Upper lobe of left lung (tissue), 6 donors: ENCODE measurements around the gene ELOA. TPM values are rescaled to one million over a fixed set of nuclear protein-coding genes. Genes with fewer than 3 reads are reported as not detected.

Experiments
- ATAC-seq, 2 donors: fragments of 200-7000 bp; cut with Tn5 transposase; one replicate each; pipeline ENCODE4 v1.9.1; 2022; ENCODE audit warnings: mild to moderate bottlenecking in 2 of 2, moderate library complexity in 2 of 2; ENCODE audit not compliant: low FRiP score in 2 of 2
- DNase-seq, 2 donors: peaks; one replicate each; pipeline ENCODE4 v3.0.0-alpha.2; 2019 to 2020
- H3K27ac ChIP-seq, 4 donors: fragments of 200-600 bp; sonication (generic); one replicate each; pipeline ENCODE4 v1.5.1; 2016 to 2019
- H3K27me3 ChIP-seq, 4 donors: fragments of 200-600 bp; sonication (generic); one replicate each; pipeline ENCODE4 v1.5.1; 2017 to 2019
- H3K36me3 ChIP-seq, 4 donors: fragments of 200-600 bp; sonication (generic); one replicate each; pipeline ENCODE4 v1.5.1; 2016 to 2019
- H3K4me1 ChIP-seq, 4 donors: fragments of 200-600 bp; sonication (generic); one replicate each; pipeline ENCODE4 v1.5.1; 2018 to 2019
- H3K4me3 ChIP-seq, 4 donors: fragments of 200-600 bp; sonication (generic); one replicate each; pipeline ENCODE4 v1.5.1; 2017 to 2019; ENCODE audit warnings: mild to moderate bottlenecking in 2 of 4, moderate library complexity in 1 of 4
- H3K9me3 ChIP-seq, 4 donors: fragments of 200-600 bp; sonication (generic); one replicate each; pipeline ENCODE4 v1.5.1; 2018 to 2019
- CTCF ChIP-seq, 6 experiments: fragments of 450-650 bp in 4 of 6; fragments of 200-600 bp in 2 of 6; sonication (generic) in 2 of 6; IDR thresholded peaks; one replicate each; pipeline ENCODE4 v1.5.1; 2016 to 2019; ENCODE audit warnings: antibody characterized with exemption in 6 of 6
- EP300 ChIP-seq, 4 donors: sonication (generic); formaldehyde crosslinking; IDR thresholded peaks; one replicate each; pipeline ENCODE4 v1.5.1; 2017; ENCODE audit warnings: antibody characterized with exemption in 4 of 4, control low read depth in 2 of 4
- POLR2A ChIP-seq, 4 donors: fragments of 450-650 bp; IDR thresholded peaks; one replicate each; pipeline ENCODE4 v1.5.1; 2016 to 2017; ENCODE audit warnings: antibody characterized with exemption in 4 of 4, mild to moderate bottlenecking in 2 of 4
- POLR2AphosphoS5 ChIP-seq, 2 donors: sonication (generic); formaldehyde crosslinking; IDR thresholded peaks; one replicate each; pipeline ENCODE4 v1.5.1; 2017; ENCODE audit warnings: antibody characterized with exemption in 2 of 2
- WGBS, 2 donors: methylation state at CpG; one replicate each; pipeline ENCODE4 v1.1.5; 2017 to 2018; 5-methylcytosine and 5-hydroxymethylcytosine counted together
- total RNA-seq, 6 donors: library from RNA; depleted of rRNA in 4 of 6; stranded (reverse); fragments of >200 nt in 4 of 6; gene quantifications; one replicate each; pipeline versions ENCODE4 v1.1.0 to v1.2.1, GENCODE V29; 2016 to 2021
- donor health status: DM: no; HTN: no; CAD: no; lungs with moderate emphysema.
- donor health status: DM: no; HTN: yes; CAD: no; lungs with severe emphysema.

The ELOA gene
- total RNA-seq, 6 donors from 2014 or later: 43.2 to 71.2 (median 59.0) TPM

DNA sequence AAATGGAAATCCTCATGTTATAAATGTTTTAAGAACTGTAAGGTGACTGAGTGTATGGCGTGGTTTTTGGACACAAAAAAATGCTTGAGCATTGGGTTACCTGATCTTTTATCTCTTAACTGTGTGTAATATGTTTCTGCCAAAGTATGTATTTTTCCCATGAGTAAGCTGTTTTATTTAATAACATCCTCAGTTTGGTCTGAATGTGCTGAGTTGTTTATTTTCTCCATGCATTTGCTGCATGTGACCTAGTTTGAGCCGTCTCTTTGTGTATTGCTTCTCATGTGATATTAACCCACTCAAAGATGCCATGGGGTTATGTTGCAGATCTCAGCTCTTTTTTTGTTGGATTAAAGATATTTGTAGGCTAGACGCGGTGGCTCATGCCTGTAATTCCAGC lies 41.6 kb downstream of the ELOA start:
- DNase-seq (no peak), ATAC-seq (no peak)
- H3K36me3 ChIP-seq: peaks cover 16 to 82% (median 27%) of the 10 kb centered on the region in 4 donors
- H3K4me1 ChIP-seq: peaks cover 0 to 10% (median 5%) of the 10 kb centered on the region in 4 donors
- 86 to 90% methylated on average over 4 of the region's 4 CpGs for WGBS, 2 donors
- H3K9me3 ChIP-seq: no peaks in the 10 kb centered on the region
- no peak for TF ChIP-seq POLR2A (IDR thresholded peaks at IDR 0.05)
- TF ChIP-seq POLR2AphosphoS5 (IDR thresholded peaks at IDR 0.05): no peak
- no peak for TF ChIP-seq CTCF (IDR thresholded peaks at IDR 0.05)
- TF ChIP-seq EP300 (IDR thresholded peaks at IDR 0.05): no peak
- no peaks in the 10 kb centered on the region for H3K27me3 ChIP-seq
- no peak overlapping the region for H3K4me3 ChIP-seq
- H3K27ac ChIP-seq: no peak overlapping the region

DNA sequence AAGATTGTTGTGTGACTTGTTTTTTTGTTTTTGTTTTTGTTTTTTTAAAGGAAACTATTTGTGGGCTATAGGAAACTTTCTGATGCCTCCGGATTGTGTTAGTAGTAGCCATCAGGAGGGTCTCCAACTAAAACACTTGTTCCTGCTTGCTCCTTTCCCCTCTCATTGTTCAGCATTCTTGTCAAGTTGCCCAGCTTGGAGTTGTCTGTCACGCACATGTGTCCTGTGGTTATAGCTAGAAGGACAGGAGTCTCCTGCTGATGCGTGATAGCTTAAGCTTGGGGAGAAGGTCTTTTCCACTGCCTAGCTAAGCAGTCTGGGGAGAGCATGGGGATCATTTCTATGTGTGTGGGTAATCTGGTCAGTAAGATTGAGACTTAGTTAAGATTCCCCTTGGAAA lies 44.4 kb downstream of the ELOA start:
- Histone ChIP-seq H3K36me3 (peaks cover 16 to 60% (median 26%) of the 10 kb centered on the region in 4 donors), H3K4me1 (peaks cover 15 to 21% (median 19%) of the 10 kb centered on the region in 4 donors), H3K4me3 (no peak overlapping the region), H3K27me3 (no peaks in the 10 kb centered on the region), H3K27ac (no peak overlapping the region), H3K9me3 (no peaks in the 10 kb centered on the region)
- WGBS, 2 donors: 87 to 89% methylated on average over 3 of the region's 3 CpGs
- ATAC-seq (no peak), DNase-seq (no peak)
- TF ChIP-seq POLR2AphosphoS5 (IDR thresholded peaks at IDR 0.05) (no peak), EP300 (IDR thresholded peaks at IDR 0.05) (no peak), CTCF (IDR thresholded peaks at IDR 0.05) (no peak), POLR2A (IDR thresholded peaks at IDR 0.05) (no peak)

DNA sequence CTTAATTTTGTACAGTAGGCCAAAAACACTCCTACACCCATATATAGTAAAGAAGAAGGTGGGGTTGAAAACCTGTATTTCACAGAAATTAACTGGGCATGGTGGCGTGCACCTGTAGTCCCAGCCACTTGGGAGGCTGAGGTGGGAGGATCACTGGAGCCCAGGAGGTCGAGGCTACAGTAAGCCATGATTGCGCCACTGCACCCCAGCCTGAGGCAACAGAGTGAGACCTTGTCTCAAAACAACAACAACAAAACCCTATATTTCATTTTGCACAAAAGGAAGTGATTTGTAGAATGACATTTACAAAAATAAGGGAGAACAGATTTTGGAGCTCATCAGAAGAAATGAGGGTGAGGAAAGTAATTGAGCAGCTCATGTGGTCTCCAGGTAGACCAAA lies 45.4 kb downstream of the ELOA start:
- TF ChIP-seq POLR2AphosphoS5 (IDR thresholded peaks at IDR 0.05): no peak
- no peak for TF ChIP-seq CTCF (IDR thresholded peaks at IDR 0.05)
- no peak for TF ChIP-seq EP300 (IDR thresholded peaks at IDR 0.05)
- no peak for TF ChIP-seq POLR2A (IDR thresholded peaks at IDR 0.05)

DNA sequence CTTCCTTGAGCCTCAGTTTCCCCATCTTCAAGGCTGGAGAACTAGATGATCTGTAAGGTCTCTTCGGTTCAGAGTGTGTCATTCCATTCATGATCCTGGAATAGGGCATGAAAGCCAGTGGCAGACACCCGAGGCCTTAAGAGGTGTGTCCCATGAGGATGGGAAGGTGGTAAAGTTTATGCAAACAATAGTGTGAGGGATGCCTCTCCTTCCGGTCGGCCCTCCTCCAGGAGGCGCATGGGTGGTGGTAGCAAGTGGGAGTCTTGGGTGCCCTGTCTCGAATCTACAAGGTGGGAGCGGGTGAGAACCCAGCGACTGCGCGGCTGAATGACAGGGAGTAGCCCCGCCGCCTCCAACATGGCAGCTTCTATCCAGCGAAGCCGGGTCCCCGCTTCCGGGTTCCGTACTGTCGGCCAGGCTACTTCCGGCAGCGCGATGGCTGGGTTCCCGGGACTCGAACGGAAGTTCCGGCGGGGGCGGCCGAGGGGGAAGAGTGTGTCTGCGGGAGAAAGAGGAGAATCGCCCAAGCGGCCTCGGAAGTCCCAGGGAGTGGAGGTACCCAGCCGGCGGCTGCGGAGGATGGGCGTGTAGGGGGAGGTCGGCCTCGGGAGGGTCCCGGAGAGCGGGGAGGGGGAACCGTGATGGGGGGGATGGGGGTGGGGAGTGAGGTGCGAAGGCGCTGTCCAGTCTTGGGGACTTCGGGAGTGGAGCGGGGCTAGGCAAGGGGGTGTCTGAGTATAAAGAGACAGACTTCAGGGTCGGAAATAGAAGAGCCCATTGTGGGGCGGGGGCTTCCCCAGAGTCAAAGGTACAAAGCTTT lies 47.6 kb downstream of the ELOA start, which contains the start of gene LYPLA2:
LYPLA2 (plus strand) TSS at position 450 of the 820 bp plus-strand sequence. CDS start 1,538 bp downstream, outside the sequence.
- Histone ChIP-seq H3K27ac (peak within 1 kb of the TSS; percentile 64 to 88 (median 83)), H3K4me3 (peak within 1 kb of the TSS; percentile 58 to 89 (median 78)), H3K36me3 (peaks cover 23 to 56% (median 38%) of the 10 kb centered on the region in 4 donors), H3K4me1 (peaks cover 26 to 33% (median 31%) of the 10 kb centered on the region in 4 donors), H3K9me3 (no peaks in the 10 kb centered on the region), H3K27me3 (no peaks in the 10 kb centered on the region)
- WGBS, 2 donors: 0 to 2% methylated on average over 21 to 41 of the region's 47 CpGs
- peak; percentile 96 to 97 for DNase-seq
- ATAC-seq: peak; percentile 91 to 95
- no peak for TF ChIP-seq EP300 (IDR thresholded peaks at IDR 0.05)
- peak; percentile 83 to 90 for TF ChIP-seq POLR2AphosphoS5 (IDR thresholded peaks at IDR 0.05)
- no peak for TF ChIP-seq CTCF (IDR thresholded peaks at IDR 0.05)
- peak in 3 of 4 donors; percentile 28 to 62 (median 40) for TF ChIP-seq POLR2A (IDR thresholded peaks at IDR 0.05)

More for the DNA sequence above, 45.4 kb downstream of the ELOA start:
- DNase-seq (no peak), ATAC-seq (no peak)
- Histone ChIP-seq H3K9me3 (no peaks in the 10 kb centered on the region), H3K27ac (no peak overlapping the region), H3K4me3 (no peak overlapping the region), H3K27me3 (no peaks in the 10 kb centered on the region), H3K4me1 (peaks cover 25 to 30% (median 28%) of the 10 kb centered on the region in 4 donors), H3K36me3 (peaks cover 17 to 58% (median 31%) of the 10 kb centered on the region in 4 donors)
- WGBS, 2 donors: 88 to 94% methylated on average over 3 of the region's 3 CpGs
